OCI-M2 (cell line): Measurements from ENCODE around the gene MEF2C.

ENCODE experiments used
- DNase-seq: peaks from one replicate; lab custom pipeline; 2025; ENCODE audit not compliant: unreplicated experiment; lab: John Stamatoyannopoulos, UW

Gene MEF2C

GRCh38 chr5:88724201-88724600, 158.8 kb downstream of the MEF2C start:
- DNase-seq: no peak

- DNase-seq: no peak
Measured at GRCh38 chr5:88722546-88723073, 160.4 kb downstream of the MEF2C start.

- DNase-seq: no peak
Measured at GRCh38 chr5:88719434-88719833, 163.6 kb downstream of the MEF2C start.

GRCh38 chr5:88718736-88719135, 164.2 kb downstream of the MEF2C start:
- DNase-seq: no peak

GRCh38 chr5:88716101-88716500, 166.9 kb downstream of the MEF2C start:
- no peak for DNase-seq

GRCh38 chr5:88715503-88715902, 167.5 kb downstream of the MEF2C start:
- DNase-seq: no peak

GRCh38 chr5:88713818-88714217, 169.2 kb downstream of the MEF2C start:
- DNase-seq: no peak

- no peak for DNase-seq
Measured at GRCh38 chr5:88708682-88709398, 174.1 kb downstream of the MEF2C start.

- DNase-seq: no peak
Measured at GRCh38 chr5:88708021-88708420, 175.0 kb downstream of the MEF2C start.

- DNase-seq: no peak
Measured at GRCh38 chr5:88707216-88707965, 175.6 kb downstream of the MEF2C start.

GRCh38 chr5:88702332-88702731, 180.7 kb downstream of the MEF2C start:
- no peak for DNase-seq

- DNase-seq: no peak
Measured at GRCh38 chr5:88700121-88700520, 182.9 kb downstream of the MEF2C start.

GRCh38 chr5:88698290-88698689, 184.7 kb downstream of the MEF2C start:
- no peak for DNase-seq

- no peak for DNase-seq
Measured at GRCh38 chr5:88696466-88696865, 186.5 kb downstream of the MEF2C start.

- no peak for DNase-seq
Measured at GRCh38 chr5:88695931-88696330, 187.1 kb downstream of the MEF2C start.

- DNase-seq: no peak
Measured at GRCh38 chr5:88695232-88695631, 187.8 kb downstream of the MEF2C start.

GRCh38 chr5:88694023-88694679, 188.8 kb downstream of the MEF2C start:
- no peak for DNase-seq

GRCh38 chr5:88693071-88693932, 189.7 kb downstream of the MEF2C start:
- DNase-seq: no peak

- no peak for DNase-seq
Measured at GRCh38 chr5:88691945-88692868, 190.8 kb downstream of the MEF2C start.

- DNase-seq: no peak
Measured at GRCh38 chr5:88691230-88691582, 191.8 kb downstream of the MEF2C start.
